Spleen (tissue), 7 donors: ENCODE results near the gene TAOK1.

ENCODE experiments used
- POLR2A ChIP-seq, 3 donors: fragments of 450-650 bp; IDR thresholded peaks; one replicate each; pipeline ENCODE4 v1.5.1; 2017; ENCODE audit warnings: antibody characterized with exemption in 3 of 3, mild to moderate bottlenecking in 1 of 3
- POLR2AphosphoS5 ChIP-seq, 3 donors: sonication (generic); formaldehyde crosslinking; IDR thresholded peaks; one replicate each; pipeline ENCODE4 v1.5.1; 2017; ENCODE audit warnings: antibody characterized with exemption in 3 of 3
- TF ChIP-seq, protein P1 (sequence below), 11 experiments: fragments of 200-600 bp in 7 of 11; fragments of 450-650 bp in 4 of 11; sonication (generic) in 4 of 11; IDR thresholded peaks in 8 of 11; conservative IDR thresholded peaks in 3 of 11; 1 replicate in 7 of 11; 2 replicates in 4 of 11; pipeline versions ENCODE4 v1.4.0 to v1.8.0; 2016 to 2021; ENCODE audit warnings: antibody characterized with exemption in 11 of 11, inconsistent platforms in 4 of 11, mild to moderate bottlenecking in 1 of 11
- donor health status: DM: no; HTN: no; CAD: no; lungs with moderate emphysema.
- donor health status: DM: no; HTN: no; CAD: no.
- donor health status: DM: no; HTN: no; CAD: no.

DNA sequence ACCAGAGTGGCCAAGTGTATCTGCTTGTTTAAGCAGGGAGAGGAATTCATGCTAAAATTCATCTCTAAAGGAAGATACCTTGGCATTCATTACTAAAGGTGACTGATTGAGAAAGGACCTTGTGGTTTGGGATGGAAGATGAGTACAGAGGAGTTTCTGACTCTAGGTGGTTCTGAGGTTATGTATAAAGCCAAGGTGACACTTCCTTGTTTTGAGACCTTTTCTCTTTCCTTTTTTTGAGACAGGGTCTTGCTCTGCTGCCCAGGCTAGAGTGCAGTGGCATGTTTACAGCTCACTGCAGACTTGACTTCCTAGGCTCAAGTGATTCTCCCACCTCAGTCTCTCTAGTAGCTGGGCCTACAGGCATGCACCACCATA lies 167.6 kb downstream of the TAOK1 start:
- TF ChIP-seq, protein P1, sequence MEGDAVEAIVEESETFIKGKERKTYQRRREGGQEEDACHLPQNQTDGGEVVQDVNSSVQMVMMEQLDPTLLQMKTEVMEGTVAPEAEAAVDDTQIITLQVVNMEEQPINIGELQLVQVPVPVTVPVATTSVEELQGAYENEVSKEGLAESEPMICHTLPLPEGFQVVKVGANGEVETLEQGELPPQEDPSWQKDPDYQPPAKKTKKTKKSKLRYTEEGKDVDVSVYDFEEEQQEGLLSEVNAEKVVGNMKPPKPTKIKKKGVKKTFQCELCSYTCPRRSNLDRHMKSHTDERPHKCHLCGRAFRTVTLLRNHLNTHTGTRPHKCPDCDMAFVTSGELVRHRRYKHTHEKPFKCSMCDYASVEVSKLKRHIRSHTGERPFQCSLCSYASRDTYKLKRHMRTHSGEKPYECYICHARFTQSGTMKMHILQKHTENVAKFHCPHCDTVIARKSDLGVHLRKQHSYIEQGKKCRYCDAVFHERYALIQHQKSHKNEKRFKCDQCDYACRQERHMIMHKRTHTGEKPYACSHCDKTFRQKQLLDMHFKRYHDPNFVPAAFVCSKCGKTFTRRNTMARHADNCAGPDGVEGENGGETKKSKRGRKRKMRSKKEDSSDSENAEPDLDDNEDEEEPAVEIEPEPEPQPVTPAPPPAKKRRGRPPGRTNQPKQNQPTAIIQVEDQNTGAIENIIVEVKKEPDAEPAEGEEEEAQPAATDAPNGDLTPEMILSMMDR (IDR thresholded peaks at IDR 0.05 in 8 of 11, conservative IDR thresholded peaks at IDR 0.05 in 3 of 11), result no peak
- TF ChIP-seq POLR2AphosphoS5 (IDR thresholded peaks at IDR 0.05) (peak in 1 of 3 donors; percentile 26), POLR2A (IDR thresholded peaks at IDR 0.05) (no peak)
